K562 (cell line): Measurements from ENCODE around the gene RNF166. TPM values are rescaled to one million over a fixed set of nuclear protein-coding genes. Genes with fewer than 3 reads are reported as not detected.

Experiments used
- ATF6 ChIP-seq: sonication (generic); formaldehyde crosslinking; IDR thresholded peaks from 2 replicates; pipeline ENCODE4 v1.4.0; 2020; ENCODE audit warnings: mild to moderate bottlenecking, missing genetic modification reagents
- BCLAF1 ChIP-seq, 2 experiments: fragments of 450-650 bp in 1 of 2; IDR thresholded peaks; 2 replicates each; pipeline ENCODE4 v1.6.1; 2011 to 2017; ENCODE audit warnings: low read depth in 2 of 2, antibody characterized with exemption in 1 of 2, borderline replicate concordance in 1 of 2, low read length in 1 of 2, mild to moderate bottlenecking in 1 of 2, mixed read lengths in 1 of 2; ENCODE audit not compliant: control insufficient read depth in 1 of 2
- CBX1 ChIP-seq: sonication (generic); IDR thresholded peaks from 2 replicates; pipeline ENCODE4 v1.6.1; 2016; ENCODE audit warnings: antibody characterized with exemption, low read depth, mild to moderate bottlenecking
- FOXO4 ChIP-seq: fragments of 450-650 bp; formaldehyde crosslinking; IDR thresholded peaks from 2 replicates; pipeline ENCODE4 v1.4.0; 2020; ENCODE audit warnings: mild to moderate bottlenecking, moderate library complexity
- GABPB1 ChIP-seq: sonication (generic); formaldehyde crosslinking; IDR thresholded peaks from 2 replicates; pipeline ENCODE4 v1.8.0; 2022; ENCODE audit warnings: mild to moderate bottlenecking, missing genetic modification reagents
- PHF8 ChIP-seq: fragments of 200-600 bp; sonication (generic); IDR thresholded peaks from 2 replicates; pipeline ENCODE4 v1.6.1; 2012; ENCODE audit warnings: mixed run types, mild to moderate bottlenecking, inconsistent platforms, low read length, moderate library complexity, borderline replicate concordance
- PML ChIP-seq: IDR thresholded peaks from 2 replicates; pipeline ENCODE4 v1.6.1; 2012; ENCODE audit warnings: low read length, inconsistent platforms
- POLR2A ChIP-seq: fragments of 450-650 bp; conservative IDR thresholded peaks from 2 replicates; pipeline ENCODE4 v1.6.1; 2016
- RUNX1 ChIP-seq: sonication (generic); IDR thresholded peaks from 2 replicates; pipeline ENCODE4 v1.6.1; 2016; ENCODE audit warnings: antibody characterized with exemption, low read depth
- SMARCE1 ChIP-seq: fragments of 450-650 bp; IDR thresholded peaks from 2 replicates; pipeline ENCODE4 v1.7.1; 2016; ENCODE audit warnings: mild to moderate bottlenecking
- SREBF1 ChIP-seq: fragments of 150-350 bp; IDR thresholded peaks from 2 replicates; pipeline ENCODE4 v1.6.1; 2014; ENCODE audit warnings: antibody characterized with exemption, low read depth, low read length, borderline replicate concordance
- TARDBP ChIP-seq: fragments of 450-650 bp; IDR thresholded peaks from 2 replicates; pipeline ENCODE4 v1.6.1; 2016
- TFE3 ChIP-seq: fragments of 450-650 bp; formaldehyde crosslinking; IDR thresholded peaks from 2 replicates; pipeline ENCODE4 v1.4.0; 2020; ENCODE audit warnings: mild to moderate bottlenecking, mixed read lengths
- TRIM24 ChIP-seq, 2 experiments: fragments of 450-650 bp; IDR thresholded peaks; 2 replicates each; pipeline ENCODE4 v1.6.1; 2016
- ZBTB7A ChIP-seq: IDR thresholded peaks from 2 replicates; pipeline ENCODE4 v1.6.1; 2011; ENCODE audit warnings: low read depth, mild to moderate bottlenecking, low read length, moderate library complexity, borderline replicate concordance; ENCODE audit not compliant: control insufficient read depth
- ZNF232 ChIP-seq: sonication (generic); formaldehyde crosslinking; IDR thresholded peaks from 2 replicates; pipeline ENCODE4 v1.8.0; 2022; ENCODE audit warnings: mild to moderate bottlenecking, missing genetic modification reagents
- ZNF512 ChIP-seq: IDR thresholded peaks from 2 replicates; pipeline ENCODE4 v1.6.1; 2016; ENCODE audit warnings: missing genetic modification characterization, missing compliant biosample characterization
- polyA plus RNA-seq, 8 experiments: library from polyadenylated mRNA; depleted of rRNA in 4 of 8; stranded (reverse) in 5 of 8; unstranded in 3 of 8; fragments of >200 nt; fragmentation: Nextera tagmentation in 2 of 8; fragmentation: Illumina TruSeq in 1 of 8; extraction: Ambion mirVana in 2 of 8; extraction: Trizol in 1 of 8; gene quantifications; 2 replicates each; pipeline versions ENCODE4 v1.2.1 to v1.2.3, GENCODE V29; 2011 to 2014; ENCODE audit warnings: inconsistent platforms in 1 of 8, missing spikeins in 1 of 8
- total RNA-seq, 7 experiments: library from RNA; depleted of rRNA in 6 of 7; stranded (reverse); fragments of >200 nt in 6 of 7; fragmentation: Illumina TruSeq in 2 of 7; extraction: Trizol in 2 of 7; gene quantifications; 2 replicates each; pipeline versions ENCODE4 v1.2.1 to v1.2.3, GENCODE V29; 2011 to 2021; ENCODE audit warnings: low replicate concordance in 1 of 7

The RNF166 gene
- total and polyA plus RNA-seq, 9 of the 15 experiments (the other 6 are each of a cell fraction or from before 2014, with no cell fraction given) = 0.56 to 60.3 (median 19.5) TPM

- TF ChIP-seq ZBTB7A (peak; percentile 91; the same call in 1 of the 2 replicates), CBX1 (peak; percentile 68; the same call in 1 of the 2 replicates), PHF8 (peak; percentile 38; the same call in 1 of the 2 replicates), FOXO4 (0 out of 2 replicates have a peak, but pooled peaks have one; percentile 45), RUNX1 (peak; percentile 8; the same call in 1 of the 2 replicates), ATF6 (CRISPR knock-in tag) (no peak), BCLAF1 (IDR thresholded peaks at IDR 0.05; ENCODE audit: borderline replicate concordance in 1 of 2, control insufficient read depth in 1 of 2, low read depth in 2 of 2, low read length in 1 of 2) (peak in 1 of 2 experiments; percentile 76; a peak in 1 of 4 replicates), GABPB1 (CRISPR knock-in tag) (0 out of 2 replicates have a peak, but pooled peaks have one; percentile 10), POLR2A (peak; percentile 74), SREBF1 (no peak), SMARCE1 (peak; percentile 8; the same call in 1 of the 2 replicates), ZNF232 (no peak), ZNF512 (tag) (no peak), TRIM24 (IDR thresholded peaks at IDR 0.05) (0 out of 4 replicates have a peak, but pooled peaks of 1 of the 2 experiments have one; percentile 21), TARDBP (peak; percentile 38; the same call in 1 of the 2 replicates), TFE3 (CRISPR knock-in tag) (no peak), PML (peak; percentile 47; the same call in 1 of the 2 replicates)
Measured at GRCh38 chr16:88686439-88687253, 19.6 kb downstream of the RNF166 start, which contains the start of gene SNAI3 (continued).
